Activated T-cell treated with anti-CD3 and anti-CD28 coated beads for 4 hours (primary cell): ENCODE data around the gene ZNF667.

Experiments
- DNase-seq: peaks from one replicate; pipeline ENCODE4 v3.0.0-alpha.2; 2020

The ZNF667 gene

DNA sequence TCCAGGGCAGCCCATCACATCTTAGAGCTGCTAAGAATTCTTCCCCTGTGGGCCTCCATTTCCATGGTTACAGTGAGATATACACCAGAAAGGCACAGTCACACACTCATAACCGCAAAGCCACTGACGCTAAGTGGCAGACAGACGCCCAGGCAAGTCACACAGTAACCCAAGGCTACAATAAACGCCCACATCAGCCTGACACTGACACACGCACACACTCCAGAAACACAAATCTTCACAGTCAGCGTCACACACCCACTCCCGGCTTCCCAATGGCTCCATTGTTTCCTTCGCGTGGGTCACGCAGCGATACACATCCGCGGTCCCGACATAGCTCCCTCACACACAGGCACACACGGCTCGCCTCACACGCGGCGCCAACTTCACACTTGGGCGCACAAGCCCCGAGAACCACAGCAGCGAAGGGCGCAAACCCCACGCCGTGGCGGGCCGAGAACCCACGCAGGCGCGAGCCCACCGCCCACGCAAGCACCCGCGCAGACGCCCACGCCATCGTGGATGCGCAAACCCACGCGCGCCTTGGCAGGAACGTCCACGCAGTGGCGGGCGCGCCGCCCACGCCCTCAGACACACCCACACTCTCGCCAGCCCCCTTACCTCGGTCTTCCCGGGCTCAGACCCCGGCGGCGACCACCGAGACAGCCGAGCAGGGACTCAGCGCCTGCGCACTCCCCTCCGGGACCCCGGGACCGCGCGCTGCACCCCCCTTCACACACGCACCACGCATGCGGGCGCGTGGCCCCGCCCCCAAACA, at the start of gene ZNF667:
TSS of gene ZNF667 (minus strand) at position 695 of the 778 bp plus-strand sequence. CDS start 14,975 bp downstream, outside the sequence.
- peak; percentile 18 for DNase-seq

- no peak for DNase-seq
Measured at GRCh38 chr19:56525214-56525860, 48.2 kb upstream of the ZNF667 start.

DNA sequence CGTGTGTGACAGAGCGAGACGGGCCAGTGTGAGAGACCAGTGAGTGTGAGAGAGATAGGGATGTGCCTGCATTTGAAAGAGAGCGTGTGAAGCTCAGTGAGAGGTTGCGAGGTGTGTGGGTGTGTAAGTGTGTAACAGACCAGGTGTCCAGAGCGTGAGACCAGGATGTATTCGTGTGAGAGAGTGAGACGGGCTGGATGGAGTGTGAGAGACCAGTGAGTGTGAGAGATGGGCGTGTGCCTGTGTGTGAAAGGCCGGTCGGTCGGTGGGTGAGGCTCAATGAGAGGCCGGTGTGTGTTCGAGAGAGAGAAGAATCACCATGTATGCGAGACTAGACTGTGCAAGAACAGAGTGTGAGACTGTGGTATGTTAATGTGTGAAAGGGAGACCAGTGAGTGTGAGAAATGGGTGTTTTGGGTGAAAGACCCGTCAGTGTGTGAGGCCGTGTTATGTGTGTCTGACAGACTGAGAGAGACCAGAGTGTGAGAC, 31.2 kb upstream of the ZNF667 start:
- DNase-seq, result no peak

DNA sequence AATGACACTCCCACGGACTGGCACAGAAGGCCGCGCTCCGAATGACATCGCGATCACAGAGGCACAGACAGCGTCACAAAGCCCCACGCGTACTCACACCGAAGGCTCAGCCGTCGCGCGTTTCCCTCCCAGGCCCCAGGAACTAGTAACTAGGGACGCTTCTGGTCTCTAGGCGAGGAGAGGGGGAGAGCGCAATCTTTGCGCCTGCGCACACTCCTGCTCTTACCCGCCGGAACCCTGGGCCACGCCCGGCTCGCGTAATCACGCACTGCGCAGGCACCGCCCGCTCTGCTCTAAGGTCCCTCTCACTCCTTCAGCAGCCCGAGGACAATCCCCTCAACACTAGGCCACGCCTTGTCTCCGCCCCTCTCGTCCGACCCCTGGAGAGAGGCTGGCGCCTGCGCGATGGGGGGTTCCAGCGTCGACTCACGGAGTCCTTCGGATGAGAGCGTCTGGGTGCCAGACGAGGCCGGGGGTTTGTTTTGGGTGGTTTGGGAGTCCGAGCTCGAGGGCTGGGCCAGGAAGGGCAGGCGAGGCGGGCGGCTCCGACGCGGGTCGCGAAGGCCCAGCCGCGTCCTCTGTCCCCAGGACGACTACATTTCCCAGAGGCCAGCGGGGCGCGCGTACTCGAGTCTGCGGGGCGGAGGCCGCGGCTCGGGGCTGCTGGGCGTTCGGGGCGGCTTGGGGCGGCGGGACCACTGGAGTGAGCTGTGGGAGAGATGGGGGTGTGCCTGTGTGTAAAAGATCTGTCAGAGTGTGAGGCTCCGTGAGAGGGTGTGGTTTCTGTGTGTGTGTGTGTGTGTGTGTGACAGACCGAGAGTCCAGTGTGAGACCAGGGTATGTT, 30.5 kb upstream of the ZNF667 start, which contains the start of gene ZNF471:
TSS of gene ZNF471 (plus strand) at position 410 of the 844 bp plus-strand sequence. CDS start 3,717 bp downstream, outside the sequence.
- peak; percentile 71 for DNase-seq

GRCh38 chr19:56504581-56504980, 27.4 kb upstream of the ZNF667 start:
- no peak for DNase-seq

DNA sequence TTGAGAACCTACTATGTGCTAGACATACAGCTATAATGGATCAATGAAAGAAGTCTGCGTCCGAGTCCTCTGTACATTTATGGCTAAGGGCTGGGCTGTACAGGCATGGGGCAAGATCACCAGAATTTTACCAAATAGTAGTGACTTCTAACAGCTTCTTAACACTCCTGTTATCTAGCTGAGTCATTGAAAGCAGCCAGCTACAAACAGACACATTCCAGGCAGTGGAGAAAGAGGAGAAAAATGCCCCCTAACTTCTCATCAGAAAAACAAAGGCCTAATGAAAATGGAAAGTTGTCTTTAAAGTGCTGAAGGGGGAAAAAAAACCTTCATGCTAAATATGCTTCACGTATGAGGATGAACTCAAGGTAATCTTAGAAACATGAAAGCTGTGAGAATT, 14.3 kb upstream of the ZNF667 start:
- no peak for DNase-seq

DNA sequence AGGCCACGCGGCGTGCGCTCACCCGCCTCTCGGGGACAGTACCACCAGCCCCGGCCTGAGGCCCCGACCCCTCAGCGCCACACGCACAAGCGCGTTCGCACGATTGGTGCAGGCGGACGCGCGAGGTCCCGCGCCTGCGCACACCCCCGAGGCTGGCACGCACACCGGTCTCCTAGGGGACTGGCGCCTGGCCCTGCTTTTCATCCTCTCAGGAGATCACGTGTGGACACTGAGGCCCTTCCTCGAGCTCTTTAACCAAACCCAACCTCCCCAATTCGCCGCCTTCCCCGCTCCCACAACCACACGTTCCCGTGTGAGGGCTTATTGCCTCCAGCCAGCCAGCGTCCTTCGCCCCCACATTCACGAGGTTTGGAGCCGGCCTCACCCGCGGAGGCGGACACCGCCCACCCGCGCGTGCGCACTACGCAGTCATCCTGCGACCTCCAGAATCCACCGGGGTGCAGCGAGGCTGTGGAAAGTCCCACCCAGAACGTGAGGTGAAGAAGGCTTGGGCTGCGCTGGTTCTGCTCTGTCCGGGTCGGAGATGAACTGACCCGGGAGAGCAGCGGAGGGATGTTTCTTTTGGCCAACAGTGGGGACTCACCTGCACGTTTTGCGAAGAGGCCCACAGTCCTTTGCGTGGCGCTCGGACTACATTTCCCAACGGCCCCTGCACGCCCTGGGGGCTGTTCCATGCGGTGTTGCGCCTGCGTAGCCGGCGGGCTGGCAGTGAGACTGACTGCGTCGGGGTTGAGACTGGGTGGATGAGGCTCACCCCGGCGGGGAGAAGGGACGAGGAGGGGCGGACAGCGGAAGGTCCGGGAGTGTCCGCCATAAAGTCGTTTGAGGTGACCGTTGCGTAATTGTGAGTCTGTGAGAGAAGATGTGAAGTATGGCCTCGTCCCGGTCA, 539 bp upstream of the ZNF667 start:
- peak; percentile 43 for DNase-seq

DNA sequence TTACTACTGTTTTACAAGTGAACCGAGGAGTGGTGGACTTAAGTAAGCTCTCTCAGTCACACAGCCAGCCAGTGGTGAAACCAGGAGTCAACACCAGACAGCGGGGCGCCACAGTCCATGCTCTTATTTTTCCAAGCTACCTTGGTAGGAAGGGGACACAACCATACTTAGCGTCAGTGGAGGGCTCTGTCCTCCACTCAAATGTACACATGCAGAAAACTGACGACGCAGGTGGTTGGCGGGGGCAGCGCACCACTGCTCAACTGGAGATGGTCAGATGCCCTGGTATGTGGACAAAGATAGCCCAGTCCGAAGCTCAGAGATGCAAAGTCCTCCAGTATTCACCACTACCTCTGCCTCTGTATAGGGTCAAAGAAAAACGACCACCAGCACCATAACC, 1.1 kb downstream of the ZNF667 start:
- no peak for DNase-seq

DNA sequence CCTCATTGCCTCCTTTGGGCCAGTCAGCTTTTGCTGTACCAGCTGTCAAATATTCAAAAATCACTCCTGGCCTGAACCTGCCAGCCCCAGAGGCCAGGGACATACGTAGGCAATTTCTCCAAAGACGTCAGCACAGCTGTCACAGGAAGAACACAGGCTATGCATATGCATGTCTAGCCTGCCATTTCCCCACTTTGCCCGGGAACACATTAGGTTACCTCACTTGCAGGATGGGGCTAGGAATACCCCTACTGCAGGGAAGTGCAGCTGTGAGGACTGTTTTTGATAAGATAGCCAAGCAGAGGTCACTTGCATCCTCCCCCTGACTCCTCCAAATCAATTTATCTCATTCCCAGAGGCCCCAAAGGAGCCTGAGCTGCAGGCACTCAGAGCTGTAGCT, 2.8 kb downstream of the ZNF667 start:
- DNase-seq, result no peak

GRCh38 chr19:56441206-56441792, 35.8 kb downstream of the ZNF667 start:
- DNase-seq, result no peak

DNA sequence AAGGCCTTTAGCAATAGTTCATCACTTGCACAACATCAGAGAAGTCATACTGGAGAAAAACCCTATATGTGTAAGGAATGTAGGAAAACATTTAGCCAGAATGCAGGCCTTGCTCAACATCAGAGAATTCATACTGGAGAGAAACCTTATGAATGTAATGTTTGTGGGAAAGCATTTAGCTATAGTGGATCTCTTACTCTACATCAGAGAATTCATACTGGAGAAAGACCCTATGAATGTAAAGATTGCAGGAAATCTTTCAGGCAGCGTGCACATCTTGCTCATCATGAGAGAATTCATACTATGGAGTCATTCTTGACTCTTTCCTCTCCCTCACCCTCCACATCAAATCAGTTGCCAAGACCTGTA, 53.2 kb downstream of the ZNF667 start:
- DNase-seq, result no peak

DNA sequence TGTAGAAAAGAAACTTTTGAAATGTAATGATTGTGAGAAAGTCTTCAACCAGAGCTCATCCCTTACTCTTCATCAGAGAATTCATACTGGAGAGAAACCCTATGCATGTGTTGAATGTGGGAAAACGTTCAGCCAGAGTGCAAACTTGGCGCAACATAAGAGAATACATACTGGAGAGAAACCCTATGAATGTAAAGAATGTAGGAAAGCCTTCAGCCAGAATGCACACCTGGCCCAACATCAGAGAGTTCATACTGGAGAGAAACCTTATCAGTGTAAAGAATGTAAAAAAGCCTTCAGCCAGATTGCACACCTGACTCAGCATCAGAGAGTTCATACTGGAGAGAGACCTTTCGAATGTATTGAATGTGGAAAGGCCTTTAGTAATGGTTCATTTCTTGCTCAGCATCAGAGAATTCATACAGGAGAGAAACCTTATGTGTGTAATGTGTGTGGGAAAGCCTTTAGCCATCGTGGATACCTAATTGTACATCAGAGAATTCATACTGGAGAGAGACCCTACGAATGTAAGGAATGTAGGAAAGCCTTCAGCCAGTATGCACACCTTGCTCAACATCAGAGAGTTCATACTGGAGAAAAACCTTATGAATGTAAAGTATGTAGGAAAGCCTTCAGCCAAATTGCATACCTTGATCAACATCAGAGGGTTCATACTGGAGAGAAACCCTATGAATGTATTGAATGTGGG, 53.7 kb downstream of the ZNF667 start:
- DNase-seq, result no peak

- DNase-seq, result no peak
Measured at GRCh38 chr19:56405062-56405461, 72.1 kb downstream of the ZNF667 start.

- no peak for DNase-seq
Measured at GRCh38 chr19:56404705-56405056, 72.5 kb downstream of the ZNF667 start.

DNA sequence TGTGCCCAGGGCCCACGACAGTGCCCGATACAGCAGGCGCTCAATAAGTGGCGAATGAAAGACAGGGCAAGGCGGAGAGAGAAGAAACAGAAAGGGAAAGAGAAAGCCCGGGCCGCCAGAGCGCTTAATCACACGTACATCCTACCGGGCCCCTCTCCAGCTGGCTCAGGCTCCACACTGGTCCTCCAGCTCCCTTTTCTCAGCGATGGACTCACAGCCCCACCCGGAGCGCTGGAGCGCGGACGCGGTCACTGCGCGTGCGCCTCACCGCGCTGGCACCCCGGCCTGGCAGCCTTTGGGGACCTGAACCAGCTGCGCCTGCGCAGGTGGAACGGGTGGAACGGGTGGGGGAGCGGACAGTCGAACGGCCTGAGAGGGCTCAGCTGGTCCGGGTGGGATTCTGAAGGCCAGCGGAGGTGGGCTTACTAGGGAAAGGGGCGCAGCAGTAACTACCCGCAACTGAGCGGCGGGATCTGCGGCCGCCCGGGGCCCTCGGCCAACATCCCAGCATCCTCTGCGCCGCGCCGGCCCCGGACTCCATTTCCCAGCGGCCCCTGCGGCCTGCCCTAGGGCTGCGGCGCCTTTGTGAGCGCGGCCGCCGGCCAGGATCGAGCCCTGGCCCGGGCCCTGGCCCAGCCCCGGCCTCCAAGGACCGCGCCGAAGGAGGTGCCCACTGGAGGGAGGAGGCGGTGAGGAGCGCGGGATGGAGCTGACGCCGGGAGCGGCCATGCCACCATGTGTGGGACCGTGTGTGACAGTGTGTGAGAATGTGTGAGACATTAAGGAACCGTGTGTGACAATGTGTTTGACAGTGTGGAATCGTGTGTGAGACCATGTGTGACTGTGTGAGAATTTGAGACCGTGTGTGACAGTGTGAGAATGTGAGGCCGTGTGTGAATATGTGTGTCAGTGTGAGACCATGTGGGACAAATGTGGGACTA, 73.1 kb downstream of the ZNF667 start, which contains the start of gene ZNF583:
TSS of gene ZNF583 (plus strand) at position 569 of the 941 bp plus-strand sequence. CDS start 2,783 bp downstream, outside the sequence.
- DNase-seq, result peak; percentile 86

DNA sequence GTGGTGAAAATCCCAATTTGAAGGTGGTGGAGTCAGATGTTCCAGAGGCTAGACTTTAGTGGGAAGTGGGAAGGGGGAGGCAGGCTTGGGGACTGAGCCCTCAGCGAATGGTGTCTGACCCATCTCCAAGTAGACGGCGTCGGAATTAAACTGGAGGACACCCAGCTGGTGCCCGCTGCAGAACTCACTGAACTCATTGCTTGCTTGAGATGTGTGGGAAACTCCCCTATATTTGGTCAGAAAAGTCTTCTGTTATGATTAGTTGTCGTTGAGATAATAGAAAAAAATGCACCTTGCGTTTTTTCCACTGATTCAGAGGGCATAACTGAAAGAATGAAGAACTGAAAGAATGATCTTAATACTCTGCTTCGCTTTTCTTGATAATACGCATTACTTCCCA, 73.9 kb downstream of the ZNF667 start:
- DNase-seq, result no peak

DNA sequence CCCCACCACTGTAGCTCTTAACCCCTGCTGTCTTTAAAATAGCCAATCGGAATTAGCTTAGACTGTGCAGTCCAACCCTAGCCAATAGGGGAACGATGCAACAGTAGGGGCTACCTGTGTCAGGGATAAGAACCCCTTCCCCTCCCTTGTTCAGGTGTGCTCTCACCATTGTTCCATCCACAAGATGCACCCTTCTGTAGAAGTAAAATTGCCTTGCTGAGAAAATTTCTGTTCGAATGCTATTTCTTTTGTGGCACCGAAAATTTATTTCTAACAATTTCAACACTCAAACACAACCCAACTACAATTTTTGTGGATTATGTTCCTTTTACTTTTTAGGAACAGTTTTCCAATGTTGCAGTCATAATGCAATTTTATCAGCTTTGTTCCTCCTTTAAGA, 76.7 kb downstream of the ZNF667 start:
- DNase-seq, result no peak

GRCh38 chr19:56398809-56399208, 78.3 kb downstream of the ZNF667 start:
- DNase-seq, result no peak

DNA sequence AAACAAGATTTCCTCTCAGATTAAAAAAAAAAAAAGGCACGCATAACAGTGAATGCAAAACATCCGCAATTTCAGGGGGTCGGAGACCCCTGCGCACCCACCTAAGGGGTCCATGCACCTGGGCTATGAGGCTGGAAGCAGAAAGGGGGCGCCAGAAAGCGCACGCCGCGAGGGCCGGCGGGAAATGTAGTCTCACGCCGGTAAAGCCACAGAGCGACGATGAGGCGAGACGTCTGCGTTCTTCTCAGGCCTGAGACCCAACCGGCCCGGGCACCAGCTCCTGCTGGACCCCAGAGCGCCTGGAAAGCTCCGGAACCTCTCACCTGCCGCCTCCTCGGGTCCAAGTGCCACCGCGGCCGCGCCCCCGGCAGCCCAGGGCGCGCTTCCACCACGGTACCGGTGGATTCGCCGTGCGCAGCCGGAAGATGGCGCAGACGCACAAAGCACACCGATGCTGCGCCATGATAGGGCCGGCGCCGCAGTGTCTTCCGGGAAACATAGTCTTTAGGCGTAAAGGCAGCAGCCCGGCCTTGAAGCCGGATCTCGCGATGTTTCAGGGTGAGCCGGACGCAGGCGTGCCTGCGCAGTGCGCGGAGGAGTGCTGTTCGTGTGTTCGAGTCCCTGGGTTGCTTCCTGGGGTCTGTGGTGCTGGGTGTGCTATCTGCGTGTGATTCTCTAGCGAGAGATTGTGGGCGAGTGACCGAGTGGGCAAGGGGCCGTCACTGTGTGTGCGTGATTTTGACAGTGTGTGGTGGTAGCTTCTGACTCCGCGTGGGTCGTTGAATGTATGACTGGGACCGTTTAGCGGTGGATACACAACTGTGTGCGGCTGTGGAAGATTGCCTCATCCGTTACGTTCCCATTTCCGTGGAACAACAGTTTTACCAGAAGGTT, 83.8 kb downstream of the ZNF667 start, which contains the start of gene ZNF582:
TSS of gene ZNF582 (minus strand) at position 416 of the 894 bp plus-strand sequence. CDS start 1,782 bp downstream, outside the sequence.
- peak; percentile 84 for DNase-seq
